Activated CD4-positive, alpha-beta T cell treated with anti-CD3 and anti-CD28 coated beads for 24 hours (primary cell): ENCODE measurements around the gene PYM1.
"Not testable (repeated sequence)": the region's sequence is repeated elsewhere in the genome, so short reads cannot be mapped to it uniquely, and the experiment has no call there.

Source experiments
- DNase-seq, 2 donors: peaks; one replicate each; pipeline ENCODE4 v3.0.0-alpha.2; 2020; ENCODE audit warnings: low read depth in 2 of 2

PYM1 gene

GRCh38 chr12:55912908-55913307 lies 14.8 kb downstream of the PYM1 start:
- no peak for DNase-seq

GRCh38 chr12:55909513-55909884 lies 18.2 kb downstream of the PYM1 start:
- no peak for DNase-seq

GRCh38 chr12:55908726-55909512 lies 18.8 kb downstream of the PYM1 start:
- no peak for DNase-seq

GRCh38 chr12:55906056-55906455 lies 21.6 kb downstream of the PYM1 start:
- no peak for DNase-seq

- no peak for DNase-seq
Measured at GRCh38 chr12:55901881-55902490, 25.7 kb downstream of the PYM1 start.

- peak; percentile 10 to 25 for DNase-seq
Measured at GRCh38 chr12:55899082-55899481, 28.6 kb downstream of the PYM1 start.

GRCh38 chr12:55893723-55894122 lies 34.0 kb downstream of the PYM1 start:
- no peak for DNase-seq

GRCh38 chr12:55891310-55891709 lies 36.4 kb downstream of the PYM1 start:
- DNase-seq: no peak

- DNase-seq: no peak
Measured at GRCh38 chr12:55885113-55885512, 42.6 kb downstream of the PYM1 start.

GRCh38 chr12:55877824-55878223 lies 49.9 kb downstream of the PYM1 start:
- no peak for DNase-seq

- DNase-seq: no peak
Measured at GRCh38 chr12:55875704-55876467, 51.8 kb downstream of the PYM1 start.

GRCh38 chr12:55874443-55874842 lies 53.3 kb downstream of the PYM1 start:
- DNase-seq: no peak

GRCh38 chr12:55866454-55867004 lies 61.2 kb downstream of the PYM1 start:
- not testable (repeated sequence) for DNase-seq

- DNase-seq: no peak
Measured at GRCh38 chr12:55865327-55865726, 62.4 kb downstream of the PYM1 start.

- not testable (repeated sequence) for DNase-seq
Measured at GRCh38 chr12:55862931-55863330, 64.8 kb downstream of the PYM1 start.

GRCh38 chr12:55862286-55862685 lies 65.4 kb downstream of the PYM1 start:
- DNase-seq: no peak

- DNase-seq: no peak
Measured at GRCh38 chr12:55861871-55862270, 65.8 kb downstream of the PYM1 start.

GRCh38 chr12:55861396-55861795 lies 66.3 kb downstream of the PYM1 start:
- DNase-seq: no peak

- DNase-seq: no peak
Measured at GRCh38 chr12:55852740-55853139, 75.0 kb downstream of the PYM1 start.
